K562 (cell line): ENCODE results near the gene SELPLG. TPM values are rescaled to one million over a fixed set of nuclear protein-coding genes. Genes with fewer than 3 reads are reported as not detected.

Experiments
- BACH1 ChIP-seq: fragments of 200-800 bp; sonication (Bioruptor generic); IDR thresholded peaks from 2 replicates; pipeline ENCODE4 v1.6.1; 2016; ENCODE audit warnings: missing genetic modification characterization, missing compliant biosample characterization
- CXXC5 ChIP-seq: fragments of 250-450 bp; sonication (Bioruptor Pico); IDR thresholded peaks from 2 replicates; pipeline ENCODE4 v1.8.0; 2022; ENCODE audit warnings: inconsistent platforms, mild to moderate bottlenecking, moderate library complexity
- FOXP4 ChIP-seq: sonication (generic); formaldehyde crosslinking; IDR thresholded peaks from 2 replicates; pipeline ENCODE4 v1.8.0; 2022; ENCODE audit warnings: mild to moderate bottlenecking, missing genetic modification reagents, borderline replicate concordance
- GATAD2B ChIP-seq: fragments of 450-650 bp; IDR thresholded peaks from 2 replicates; pipeline ENCODE4 v1.6.1; 2017; ENCODE audit warnings: mild to moderate bottlenecking, borderline replicate concordance
- HDAC1 ChIP-seq, 2 experiments: fragments of 450-650 bp; IDR thresholded peaks; 2 replicates each; pipeline ENCODE4 v1.6.1; 2016 to 2017; ENCODE audit warnings: inconsistent platforms in 1 of 2, mild to moderate bottlenecking in 1 of 2, moderate library complexity in 1 of 2
- ILF3 ChIP-seq: fragments of 450-650 bp; IDR thresholded peaks from 2 replicates; pipeline ENCODE4 v1.6.1; 2018; ENCODE audit warnings: antibody characterized with exemption, mild to moderate bottlenecking, moderate library complexity, borderline replicate concordance
- MIER1 ChIP-seq: fragments of 450-650 bp; IDR thresholded peaks from 2 replicates; pipeline ENCODE4 v1.6.1; 2016; ENCODE audit warnings: antibody characterized with exemption, mild to moderate bottlenecking, low read depth
- SIX5 ChIP-seq, 2 experiments: IDR thresholded peaks; 2 replicates each; pipeline ENCODE4 v1.6.1; 2011; ENCODE audit warnings: low read length in 2 of 2, borderline replicate concordance in 1 of 2, low read depth in 1 of 2, mild to moderate bottlenecking in 1 of 2, moderate library complexity in 1 of 2; ENCODE audit not compliant: insufficient read depth in 1 of 2
- SMAD1 ChIP-seq: fragments of 150-350 bp; IDR thresholded peaks from 2 replicates; pipeline ENCODE4 v1.6.1; 2014; ENCODE audit warnings: low read length, low read depth; ENCODE audit not compliant: partially characterized antibody
- SREBF2 ChIP-seq: sonication (generic); formaldehyde crosslinking; IDR thresholded peaks from 2 replicates; pipeline ENCODE4 v1.4.0; 2020; ENCODE audit warnings: mild to moderate bottlenecking, missing genetic modification reagents
- USF1 ChIP-seq: sonication (generic); formaldehyde crosslinking; IDR thresholded peaks from 2 replicates; pipeline ENCODE4 v1.9.0; 2022; ENCODE audit warnings: mild to moderate bottlenecking, missing genetic modification reagents
- XRCC5 ChIP-seq: fragments of 200-400 bp; formaldehyde crosslinking; IDR thresholded peaks from 2 replicates; pipeline ENCODE4 v1.6.1; 2017; ENCODE audit warnings: low read depth, mild to moderate bottlenecking, low read length
- polyA plus RNA-seq, 8 experiments: library from polyadenylated mRNA; depleted of rRNA in 4 of 8; stranded (reverse) in 5 of 8; unstranded in 3 of 8; fragments of >200 nt; fragmentation: Nextera tagmentation in 2 of 8; fragmentation: Illumina TruSeq in 1 of 8; extraction: Ambion mirVana in 2 of 8; extraction: Trizol in 1 of 8; gene quantifications; 2 replicates each; pipeline versions ENCODE4 v1.2.1 to v1.2.3, GENCODE V29; 2011 to 2014; ENCODE audit warnings: inconsistent platforms in 1 of 8, missing spikeins in 1 of 8
- total RNA-seq, 7 experiments: library from RNA; depleted of rRNA in 6 of 7; stranded (reverse); fragments of >200 nt in 6 of 7; fragmentation: Illumina TruSeq in 2 of 7; extraction: Trizol in 2 of 7; gene quantifications; 2 replicates each; pipeline versions ENCODE4 v1.2.1 to v1.2.3, GENCODE V29; 2011 to 2021; ENCODE audit warnings: low replicate concordance in 1 of 7
- TF ChIP-seq, protein P1 (sequence below): sonication (generic); formaldehyde crosslinking; IDR thresholded peaks from 2 replicates; pipeline ENCODE4 v1.8.0; 2022; ENCODE audit warnings: missing genetic modification reagents, mild to moderate bottlenecking, borderline replicate concordance
- TF ChIP-seq, protein P2 (sequence below): sonication (generic); formaldehyde crosslinking; IDR thresholded peaks from 2 replicates; pipeline ENCODE4 v1.8.0; 2022; ENCODE audit warnings: missing genetic modification reagents, mild to moderate bottlenecking, moderate library complexity, borderline replicate concordance
- TF ChIP-seq, protein P3 (sequence below), 2 experiments: fragments of 450-650 bp; IDR thresholded peaks; 2 replicates each; pipeline ENCODE4 v1.6.1; 2016

Gene SELPLG
- total and polyA plus RNA-seq, 9 of the 15 experiments (the other 6 are each of a cell fraction or from before 2014, with no cell fraction given) = 0.22 to 10.2 (median 1.7) TPM

GRCh38 chr12:108629824-108630476 lies 3.7 kb downstream of the SELPLG start (continued):
- TF ChIP-seq FOXP4 (CRISPR knock-in tag) (peak; percentile 55; the same call in 1 of the 2 replicates), XRCC5 (no peak), SREBF2 (no peak), GATAD2B (0 out of 2 replicates have a peak, but pooled peaks have one; percentile 50), MIER1 (no peak), SIX5 (IDR thresholded peaks at IDR 0.05; ENCODE audit: borderline replicate concordance in 1 of 2, insufficient read depth in 1 of 2, low read depth in 1 of 2, low read length in 2 of 2) (no peak), ILF3 (no peak), HDAC1 (IDR thresholded peaks at IDR 0.05) (no peak; a peak in 1 of 4 replicates), CXXC5 (peak; percentile 71), USF1 (CRISPR knock-in tag) (no peak), SMAD1 (peak; percentile 34), BACH1 (peak; percentile 40; the same call in 1 of the 2 replicates)
- TF ChIP-seq, protein P1, sequence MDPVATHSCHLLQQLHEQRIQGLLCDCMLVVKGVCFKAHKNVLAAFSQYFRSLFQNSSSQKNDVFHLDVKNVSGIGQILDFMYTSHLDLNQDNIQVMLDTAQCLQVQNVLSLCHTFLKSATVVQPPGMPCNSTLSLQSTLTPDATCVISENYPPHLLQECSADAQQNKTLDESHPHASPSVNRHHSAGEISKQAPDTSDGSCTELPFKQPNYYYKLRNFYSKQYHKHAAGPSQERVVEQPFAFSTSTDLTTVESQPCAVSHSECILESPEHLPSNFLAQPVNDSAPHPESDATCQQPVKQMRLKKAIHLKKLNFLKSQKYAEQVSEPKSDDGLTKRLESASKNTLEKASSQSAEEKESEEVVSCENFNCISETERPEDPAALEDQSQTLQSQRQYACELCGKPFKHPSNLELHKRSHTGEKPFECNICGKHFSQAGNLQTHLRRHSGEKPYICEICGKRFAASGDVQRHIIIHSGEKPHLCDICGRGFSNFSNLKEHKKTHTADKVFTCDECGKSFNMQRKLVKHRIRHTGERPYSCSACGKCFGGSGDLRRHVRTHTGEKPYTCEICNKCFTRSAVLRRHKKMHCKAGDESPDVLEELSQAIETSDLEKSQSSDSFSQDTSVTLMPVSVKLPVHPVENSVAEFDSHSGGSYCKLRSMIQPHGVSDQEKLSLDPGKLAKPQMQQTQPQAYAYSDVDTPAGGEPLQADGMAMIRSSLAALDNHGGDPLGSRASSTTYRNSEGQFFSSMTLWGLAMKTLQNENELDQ (CRISPR knock-in tag) = 0 out of 2 replicates have a peak, but pooled peaks have one; percentile 47
- TF ChIP-seq, protein P2, sequence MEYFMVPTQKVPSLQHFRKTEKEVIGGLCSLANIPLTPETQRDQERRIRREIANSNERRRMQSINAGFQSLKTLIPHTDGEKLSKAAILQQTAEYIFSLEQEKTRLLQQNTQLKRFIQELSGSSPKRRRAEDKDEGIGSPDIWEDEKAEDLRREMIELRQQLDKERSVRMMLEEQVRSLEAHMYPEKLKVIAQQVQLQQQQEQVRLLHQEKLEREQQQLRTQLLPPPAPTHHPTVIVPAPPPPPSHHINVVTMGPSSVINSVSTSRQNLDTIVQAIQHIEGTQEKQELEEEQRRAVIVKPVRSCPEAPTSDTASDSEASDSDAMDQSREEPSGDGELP = 0 out of 2 replicates have a peak, but pooled peaks have one; percentile 27
- TF ChIP-seq, protein P3, sequence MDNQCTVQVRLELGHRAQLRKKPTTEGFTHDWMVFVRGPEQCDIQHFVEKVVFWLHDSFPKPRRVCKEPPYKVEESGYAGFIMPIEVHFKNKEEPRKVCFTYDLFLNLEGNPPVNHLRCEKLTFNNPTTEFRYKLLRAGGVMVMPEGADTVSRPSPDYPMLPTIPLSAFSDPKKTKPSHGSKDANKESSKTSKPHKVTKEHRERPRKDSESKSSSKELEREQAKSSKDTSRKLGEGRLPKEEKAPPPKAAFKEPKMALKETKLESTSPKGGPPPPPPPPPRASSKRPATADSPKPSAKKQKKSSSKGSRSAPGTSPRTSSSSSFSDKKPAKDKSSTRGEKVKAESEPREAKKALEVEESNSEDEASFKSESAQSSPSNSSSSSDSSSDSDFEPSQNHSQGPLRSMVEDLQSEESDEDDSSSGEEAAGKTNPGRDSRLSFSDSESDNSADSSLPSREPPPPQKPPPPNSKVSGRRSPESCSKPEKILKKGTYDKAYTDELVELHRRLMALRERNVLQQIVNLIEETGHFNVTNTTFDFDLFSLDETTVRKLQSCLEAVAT (IDR thresholded peaks at IDR 0.05) = peak; percentile 39 to 51; a peak in 1 of 4 replicates
